Lower leg skin (tissue), 3 donors: Measurements from ENCODE around the gene ITGB1BP1.

ENCODE experiments used
- POLR2A ChIP-seq, 2 donors: fragments of 450-650 bp; IDR thresholded peaks; one replicate each; pipeline ENCODE4 v1.6.1; 2016 to 2017; ENCODE audit warnings: antibody characterized with exemption in 2 of 2, mild to moderate bottlenecking in 1 of 2, moderate library complexity in 1 of 2
- TF ChIP-seq, protein P1 (sequence below), 3 donors: fragments of 450-650 bp; IDR thresholded peaks; one replicate each; pipeline ENCODE4 v1.5.1; 2016; ENCODE audit warnings: antibody characterized with exemption in 3 of 3, mild to moderate bottlenecking in 3 of 3, moderate library complexity in 2 of 3

DNA sequence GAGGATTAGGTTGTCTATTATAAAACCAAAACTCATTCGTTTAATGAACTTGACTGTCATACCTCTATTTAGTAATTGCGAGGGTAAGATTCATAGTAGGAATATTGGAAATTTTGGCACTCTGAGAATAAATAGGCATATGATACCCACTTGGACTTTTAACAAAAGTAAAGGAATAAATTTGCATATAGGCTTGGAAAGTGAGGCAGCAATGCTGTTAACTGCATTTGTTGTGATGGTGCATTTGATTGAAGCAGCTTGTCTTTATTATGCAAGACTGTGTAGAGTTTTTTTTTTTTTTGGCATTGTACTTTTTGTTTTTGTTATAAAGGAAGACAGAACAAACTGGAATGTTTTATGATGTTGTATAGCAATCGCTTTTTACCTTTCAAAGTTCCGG is 18.9 kb downstream of the ITGB1BP1 start:
- TF ChIP-seq, protein P1, sequence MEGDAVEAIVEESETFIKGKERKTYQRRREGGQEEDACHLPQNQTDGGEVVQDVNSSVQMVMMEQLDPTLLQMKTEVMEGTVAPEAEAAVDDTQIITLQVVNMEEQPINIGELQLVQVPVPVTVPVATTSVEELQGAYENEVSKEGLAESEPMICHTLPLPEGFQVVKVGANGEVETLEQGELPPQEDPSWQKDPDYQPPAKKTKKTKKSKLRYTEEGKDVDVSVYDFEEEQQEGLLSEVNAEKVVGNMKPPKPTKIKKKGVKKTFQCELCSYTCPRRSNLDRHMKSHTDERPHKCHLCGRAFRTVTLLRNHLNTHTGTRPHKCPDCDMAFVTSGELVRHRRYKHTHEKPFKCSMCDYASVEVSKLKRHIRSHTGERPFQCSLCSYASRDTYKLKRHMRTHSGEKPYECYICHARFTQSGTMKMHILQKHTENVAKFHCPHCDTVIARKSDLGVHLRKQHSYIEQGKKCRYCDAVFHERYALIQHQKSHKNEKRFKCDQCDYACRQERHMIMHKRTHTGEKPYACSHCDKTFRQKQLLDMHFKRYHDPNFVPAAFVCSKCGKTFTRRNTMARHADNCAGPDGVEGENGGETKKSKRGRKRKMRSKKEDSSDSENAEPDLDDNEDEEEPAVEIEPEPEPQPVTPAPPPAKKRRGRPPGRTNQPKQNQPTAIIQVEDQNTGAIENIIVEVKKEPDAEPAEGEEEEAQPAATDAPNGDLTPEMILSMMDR (IDR thresholded peaks at IDR 0.05) = no peak
- no peak for TF ChIP-seq POLR2A (IDR thresholded peaks at IDR 0.05)
